K562 treated with DMSO at 1 percent for 12 hours (cell line): ENCODE data around the gene ARL6IP5. TPM values are rescaled to one million over a fixed set of nuclear protein-coding genes. Genes with fewer than 3 reads are reported as not detected.

Experiments
- total RNA-seq: library from RNA; unstranded; fragments of 300-600 nt; gene quantifications from 2 replicates; pipeline ENCODE4 v1.2.3, GENCODE V29; 2022; ENCODE audit not compliant: insufficient read depth

ARL6IP5 gene, protein sequence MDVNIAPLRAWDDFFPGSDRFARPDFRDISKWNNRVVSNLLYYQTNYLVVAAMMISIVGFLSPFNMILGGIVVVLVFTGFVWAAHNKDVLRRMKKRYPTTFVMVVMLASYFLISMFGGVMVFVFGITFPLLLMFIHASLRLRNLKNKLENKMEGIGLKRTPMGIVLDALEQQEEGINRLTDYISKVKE
- 21.3 and 35.7 TPM in 2 replicates for total RNA-seq

DNA sequence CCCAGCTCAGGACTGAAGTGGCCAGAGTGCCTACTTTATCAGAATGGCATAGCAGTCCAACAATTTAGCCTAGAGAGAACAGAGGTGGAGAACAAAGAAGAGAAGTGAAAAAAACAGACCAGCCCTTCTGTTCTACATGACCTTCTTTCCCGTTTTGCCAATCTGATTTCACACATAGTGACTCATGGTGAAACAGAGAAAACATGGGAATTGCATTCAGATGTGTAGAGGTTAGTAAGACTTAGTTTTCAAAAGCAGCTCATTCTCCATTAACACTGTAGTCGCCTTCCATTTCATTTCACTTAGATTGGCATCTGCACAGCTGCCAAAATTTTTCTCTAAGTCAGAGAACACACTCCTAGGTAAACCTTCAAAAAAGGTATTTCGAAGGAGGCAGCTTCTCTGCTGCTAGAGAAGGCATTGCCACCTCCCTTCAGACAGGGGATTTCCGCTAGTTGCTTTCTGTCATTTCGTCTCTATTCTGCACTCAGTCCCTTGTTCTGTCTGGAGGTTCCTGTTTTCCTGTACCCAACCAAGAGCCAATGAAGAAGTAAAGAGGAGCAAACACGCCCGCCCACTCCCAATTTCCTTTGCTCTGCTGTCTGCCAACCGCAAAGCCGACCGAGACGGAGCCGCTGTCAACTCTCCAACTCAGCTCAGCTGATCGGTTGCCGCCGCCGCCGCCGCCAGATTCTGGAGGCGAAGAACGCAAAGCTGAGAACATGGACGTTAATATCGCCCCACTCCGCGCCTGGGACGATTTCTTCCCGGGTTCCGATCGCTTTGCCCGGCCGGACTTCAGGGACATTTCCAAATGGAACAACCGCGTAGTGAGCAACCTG lies at the start of gene ARL6IP5:
Gene ARL6IP5 (plus strand): TSS at position 612 of the 842 bp plus-strand sequence. CDS start 111 bp downstream, at position 723.

DNA sequence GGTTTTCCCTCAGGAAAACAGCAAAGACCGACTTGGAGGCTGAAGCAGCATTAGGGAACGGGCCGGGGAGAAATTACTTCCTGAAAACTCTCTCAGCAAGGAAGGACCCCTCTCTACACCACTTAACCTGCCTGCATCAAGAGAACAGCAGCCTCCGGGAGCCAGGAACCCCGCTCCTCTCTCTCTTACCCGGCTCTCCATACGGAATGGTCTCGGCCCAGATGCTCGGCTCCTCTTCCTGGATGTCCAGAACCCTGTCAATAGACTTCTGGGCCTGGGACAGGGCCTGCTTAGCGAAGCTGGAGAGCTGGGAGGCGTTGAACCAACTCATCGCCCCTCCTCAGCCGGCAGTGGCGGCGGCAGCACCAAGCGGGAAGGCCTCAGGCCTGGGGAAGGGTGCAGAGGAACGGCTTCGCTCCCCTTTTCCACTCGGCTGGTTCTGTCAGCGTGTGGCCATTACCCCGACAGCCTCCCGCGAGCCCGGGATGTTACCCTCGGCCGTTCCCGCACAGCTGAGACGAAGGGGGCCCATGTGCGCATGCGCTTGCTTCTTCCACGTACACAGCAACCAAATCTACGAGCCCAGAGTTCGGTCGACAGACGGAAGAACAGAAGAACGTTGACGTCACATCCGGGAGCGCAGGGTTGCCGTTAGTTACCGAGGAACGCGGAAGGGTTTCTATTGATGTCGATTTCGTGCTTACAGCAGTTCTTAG lies 32.8 kb upstream of the ARL6IP5 start, which contains the start of gene TMF1:
Gene TMF1 (minus strand): TSS at position 578 of the 716 bp plus-strand sequence. CDS start 247 bp downstream, at position 331.

DNA sequence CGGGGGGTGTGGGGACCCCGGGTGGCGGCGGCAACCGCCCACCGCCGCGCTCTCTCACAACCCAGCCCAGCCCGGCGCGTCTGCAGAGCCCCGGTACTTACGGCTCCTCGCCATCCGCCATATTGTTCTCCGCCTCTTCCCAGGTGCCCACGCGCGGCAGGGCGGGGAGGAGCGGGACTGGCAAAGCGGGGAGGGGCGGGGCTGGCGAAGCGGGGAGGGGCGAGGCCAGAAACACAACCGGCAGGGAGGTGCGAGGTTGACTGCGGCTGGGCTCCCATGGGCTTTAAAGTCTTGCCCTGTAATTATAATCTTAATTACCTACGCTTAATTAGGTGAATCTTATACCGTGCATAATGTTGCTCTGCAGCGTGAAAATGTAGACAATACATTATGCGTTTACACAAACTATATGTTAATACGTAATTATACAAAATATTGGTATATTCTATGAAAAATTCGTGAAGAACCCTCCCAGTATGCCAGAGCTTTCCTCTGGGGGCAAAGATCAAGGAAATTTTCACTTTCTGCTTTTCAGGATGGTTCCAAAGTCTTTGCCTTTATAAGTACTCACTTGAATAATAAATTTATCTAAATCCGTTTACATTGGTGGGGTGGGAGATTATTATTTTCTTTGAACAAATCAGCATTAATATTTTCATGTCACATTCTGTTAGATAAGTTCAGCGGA lies 4.4 kb upstream of the ARL6IP5 start, which contains the start of gene UBA3:
Gene UBA3 (minus strand): TSS at position 133 of the 688 bp plus-strand sequence. CDS start 12 bp downstream, at position 121.

DNA sequence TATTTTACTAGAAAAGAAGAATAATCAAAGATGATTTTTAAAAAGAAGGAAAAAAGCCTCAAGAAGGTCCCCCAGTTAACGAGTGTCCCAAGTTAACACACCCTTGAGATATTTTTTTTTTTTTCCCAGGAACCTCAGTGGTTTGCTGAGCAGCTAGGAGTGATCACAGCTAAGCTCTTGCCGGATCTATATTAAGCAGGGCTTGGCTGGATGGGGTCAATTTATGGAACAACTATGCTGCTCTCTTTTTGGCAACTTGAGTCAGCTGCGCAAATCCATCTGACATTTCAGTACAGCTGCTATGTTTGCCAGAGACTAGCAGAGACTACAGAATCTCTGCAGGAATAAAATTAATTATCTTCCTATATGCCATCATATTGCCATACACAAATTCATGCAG lies 37.7 kb downstream of the ARL6IP5 start, which contains the start of gene LMOD3:
Gene LMOD3 (minus strand): TSS at position 193 of the 400 bp plus-strand sequence. CDS start 209 bp downstream, outside the sequence.

Other genes with a start within 250 kb of the ARL6IP5 start
- gene TAFA4, start 152.4 kb upstream of the ARL6IP5 start, total RNA-seq: not detected in 2 replicates
- gene EOGT, start 71.3 kb upstream of the ARL6IP5 start, total RNA-seq: 1.5 and 4.3 TPM in 2 replicates
- 3.3 and 9.8 TPM in 2 replicates for gene TMF1, start 32.6 kb upstream of the ARL6IP5 start, total RNA-seq
- gene UBA3, start 4.6 kb upstream of the ARL6IP5 start, total RNA-seq: 18.5 and 39.1 TPM in 2 replicates
- 0.38 TPM in 1 of 2 replicates, not detected in the other for gene LMOD3, start 37.7 kb downstream of the ARL6IP5 start, total RNA-seq